ENCODE data around the gene FBXW7.
"Not testable (repeated sequence)": the region's sequence is repeated elsewhere in the genome, so short reads cannot be mapped to it uniquely, and the experiment has no call there.

FBXW7 gene

DNA sequence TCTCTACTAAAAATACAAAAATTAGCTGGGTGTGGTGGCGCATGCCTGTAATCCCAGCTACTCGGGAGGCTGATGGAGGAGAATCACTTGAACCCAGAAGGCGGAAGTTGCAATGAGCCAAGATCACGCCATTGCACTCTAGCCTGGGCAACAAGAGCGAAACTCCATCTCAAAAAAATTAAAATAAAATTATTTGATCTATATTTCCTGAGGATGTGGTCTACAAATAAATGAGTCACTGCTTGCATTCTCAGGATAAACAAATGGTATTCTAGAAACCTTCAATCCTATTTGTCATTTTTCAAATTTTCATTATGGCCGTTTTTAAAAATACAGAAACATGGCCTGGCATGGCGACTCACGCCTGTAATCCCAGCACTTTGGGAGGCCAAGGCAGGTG, 8.6 kb upstream of the FBXW7 start:
- DNase-seq: not testable (repeated sequence)

DNA sequence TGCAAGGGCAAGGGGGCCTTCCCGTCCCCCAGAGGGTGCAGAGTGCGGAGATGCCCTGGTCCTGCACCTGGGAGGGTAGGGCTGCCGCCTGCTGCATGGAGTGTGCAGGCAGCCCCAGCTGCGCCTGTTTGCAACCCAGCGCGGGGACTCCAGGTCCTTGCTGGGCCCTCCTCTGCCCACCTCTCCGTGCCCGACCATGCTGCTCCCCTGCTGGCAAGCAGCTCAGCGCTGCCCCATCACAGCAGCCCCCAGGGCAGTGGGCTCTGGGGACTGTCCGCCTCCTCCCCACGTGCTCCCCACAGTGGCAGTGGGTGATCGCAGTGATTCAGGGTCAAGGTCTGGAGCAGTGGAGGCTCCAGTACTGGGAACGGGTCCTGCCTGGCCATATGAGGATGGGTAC, 5.0 kb upstream of the FBXW7 start:
- no peak for DNase-seq

DNA sequence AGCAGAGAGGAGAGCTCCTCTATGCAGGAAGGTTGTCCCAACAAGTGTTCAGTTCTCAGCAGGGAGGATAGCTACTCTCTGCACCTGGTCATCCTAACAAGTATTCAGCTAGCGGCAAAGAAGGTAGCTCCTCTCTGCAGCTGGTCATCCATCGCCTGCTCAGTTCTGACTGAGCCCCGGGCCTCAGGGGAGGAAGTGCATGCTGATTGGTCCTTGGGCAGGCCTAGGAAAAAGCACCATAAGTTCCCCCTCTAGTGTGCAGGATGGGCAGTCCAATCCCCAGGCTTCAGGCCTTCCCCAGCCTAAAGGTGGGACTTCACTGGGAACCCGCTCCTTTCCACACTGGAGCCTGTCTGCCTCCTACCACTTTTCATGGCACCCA, 4.4 kb upstream of the FBXW7 start:
- DNase-seq: no peak

DNA sequence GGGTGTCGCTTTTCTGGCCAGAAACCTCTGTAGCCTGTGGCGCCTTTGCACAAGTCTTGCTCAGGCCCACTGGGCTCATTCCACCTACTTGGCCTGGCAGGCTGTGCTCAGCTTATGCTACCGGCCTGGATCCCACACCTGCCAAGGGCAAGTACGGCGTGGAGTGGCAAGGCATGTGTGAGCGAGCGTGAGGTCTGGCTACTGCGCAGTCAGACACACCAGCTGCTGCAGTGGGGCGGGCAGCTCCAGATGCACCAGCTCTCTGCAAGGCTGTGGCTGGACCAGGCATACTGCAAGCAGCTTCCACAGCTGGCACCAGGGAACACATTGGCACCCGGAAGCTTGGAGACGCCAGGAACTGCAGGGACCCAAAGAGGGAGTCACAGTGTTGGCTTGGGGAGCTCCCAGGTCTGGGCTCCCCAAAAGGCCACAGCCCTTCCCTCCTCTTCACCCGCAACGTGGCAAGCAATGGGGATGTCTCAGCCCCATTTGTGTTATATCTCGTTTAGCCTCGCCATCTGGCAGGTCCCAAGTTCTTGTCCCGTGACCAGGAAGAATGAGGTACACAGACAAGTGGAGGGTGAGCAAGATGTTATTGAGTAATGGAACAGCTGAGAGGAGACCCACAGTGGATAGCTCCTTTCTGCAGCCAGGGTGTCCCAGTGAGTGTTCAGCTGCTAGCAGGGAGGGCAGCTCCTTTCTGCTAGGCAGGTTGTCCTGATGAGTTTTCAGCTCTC, 3.8 kb upstream of the FBXW7 start:
- no peak for DNase-seq

DNA sequence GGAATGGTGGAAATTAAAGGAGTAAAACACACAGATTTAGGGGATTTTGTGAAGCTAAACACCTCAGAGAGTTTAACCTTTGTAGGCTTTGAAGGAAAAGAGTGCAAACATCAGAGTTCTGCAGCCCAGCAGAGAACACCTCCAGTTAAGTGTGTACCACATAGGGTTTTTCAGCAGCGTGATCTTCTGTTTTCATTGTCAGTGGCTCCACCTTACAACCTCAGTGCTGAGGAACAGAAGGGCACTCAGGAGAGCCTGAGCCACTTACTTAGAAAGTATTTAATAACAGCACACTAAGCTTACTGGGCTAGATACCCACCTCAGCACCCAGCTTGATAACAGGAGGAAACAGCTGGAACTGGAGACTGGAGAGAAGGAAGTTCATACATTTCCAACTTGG, 2.0 kb upstream of the FBXW7 start:
- no peak for DNase-seq

DNA sequence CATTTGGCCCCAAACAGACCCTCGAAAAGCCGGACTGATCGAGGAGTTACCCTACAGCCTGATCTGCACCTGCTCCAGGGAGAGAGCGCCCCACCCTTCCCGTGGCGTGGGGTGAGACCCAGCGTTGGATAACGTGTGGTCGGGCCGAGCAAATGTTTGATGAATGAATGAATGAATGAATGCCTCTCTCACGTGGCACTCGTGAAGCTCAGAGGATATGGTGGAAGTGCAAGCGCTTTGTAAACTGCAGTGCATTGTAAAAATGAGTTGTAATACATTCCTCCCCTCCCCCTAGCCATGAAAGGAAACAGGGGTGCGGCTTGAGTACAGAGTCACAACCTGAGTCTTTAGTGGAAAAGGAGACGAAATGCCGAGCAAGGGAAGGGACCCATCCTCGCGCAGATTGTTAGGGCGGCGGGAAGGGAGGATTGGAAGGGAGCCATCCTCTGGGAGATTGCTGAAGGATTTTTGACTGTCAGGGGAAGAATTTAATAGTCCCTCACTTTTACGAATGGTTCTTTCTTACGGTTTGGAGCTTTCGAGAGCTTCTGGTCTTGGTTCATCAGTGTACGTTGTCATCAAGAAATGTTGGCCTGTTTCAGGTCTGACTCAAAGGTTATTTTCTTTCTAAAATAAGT, 772 bp upstream of the FBXW7 start:
- no peak for DNase-seq

DNA sequence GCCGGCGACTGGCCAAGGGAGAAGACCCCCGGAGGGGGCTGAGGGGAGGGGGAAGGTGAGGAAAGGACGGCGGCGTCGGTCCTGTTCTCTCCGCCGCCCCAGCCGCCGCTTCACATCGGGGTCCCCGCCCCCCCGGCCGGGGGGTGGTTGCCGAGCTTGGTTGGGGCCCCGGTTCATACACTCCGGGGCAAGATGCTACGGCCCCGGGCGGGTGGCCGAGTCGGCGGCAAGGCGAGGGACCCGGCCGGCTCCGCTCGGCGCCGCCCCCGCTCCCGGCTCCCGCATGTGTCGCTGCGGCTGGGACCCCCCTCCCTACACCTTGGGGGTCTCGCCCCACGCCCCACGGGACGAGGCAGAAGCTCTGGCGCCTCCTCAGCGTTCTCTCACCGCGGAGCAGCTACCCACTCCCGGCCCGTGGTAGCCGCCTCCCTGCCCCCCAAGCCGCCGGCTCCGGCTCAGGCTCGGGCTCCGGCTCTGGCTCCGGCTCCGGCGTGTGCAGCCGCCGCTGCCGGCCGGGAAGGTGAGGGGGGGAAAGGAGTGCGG, 461 bp downstream of the FBXW7 start:
- no peak for DNase-seq

DNA sequence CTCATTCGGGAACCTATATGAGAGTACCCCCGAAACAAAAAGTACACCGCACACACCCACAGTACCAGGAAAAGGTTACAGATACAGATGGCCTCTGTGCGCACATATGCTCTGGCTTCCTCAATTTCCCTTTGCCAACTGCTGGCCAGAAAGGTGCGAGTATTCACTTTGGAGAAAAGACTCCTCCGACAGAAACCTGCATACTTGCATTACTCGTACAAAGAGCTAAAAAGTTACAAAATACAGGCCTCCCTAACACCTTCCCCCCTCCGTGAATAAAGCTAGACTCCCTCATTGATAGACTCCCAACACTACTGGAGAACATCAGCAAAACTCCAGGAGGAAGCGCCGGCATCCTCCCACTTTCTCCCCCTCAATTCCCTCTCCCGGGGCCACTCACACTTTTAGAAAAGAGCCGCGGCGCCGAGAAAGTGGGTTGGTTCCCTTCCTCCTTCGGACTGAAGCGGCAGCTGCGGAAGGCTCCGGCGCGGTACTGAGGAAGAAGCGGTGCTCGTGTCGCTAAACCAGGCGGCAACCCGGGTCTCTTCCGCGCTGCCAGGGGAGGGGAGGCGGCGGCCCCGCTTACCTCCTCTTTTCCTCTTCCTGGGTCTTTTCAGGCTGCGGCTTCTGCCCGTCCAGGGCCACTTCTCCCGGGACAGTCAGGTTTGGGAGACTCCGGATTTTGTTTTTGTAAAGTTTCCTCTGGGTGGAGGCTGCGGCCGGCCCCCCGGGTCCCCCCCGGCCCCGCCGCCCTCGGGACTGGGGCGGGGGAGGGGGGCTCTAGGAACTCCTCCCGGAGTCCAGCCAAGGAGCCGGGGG, 1.1 kb downstream of the FBXW7 start:
- DNase-seq: no peak

DNA sequence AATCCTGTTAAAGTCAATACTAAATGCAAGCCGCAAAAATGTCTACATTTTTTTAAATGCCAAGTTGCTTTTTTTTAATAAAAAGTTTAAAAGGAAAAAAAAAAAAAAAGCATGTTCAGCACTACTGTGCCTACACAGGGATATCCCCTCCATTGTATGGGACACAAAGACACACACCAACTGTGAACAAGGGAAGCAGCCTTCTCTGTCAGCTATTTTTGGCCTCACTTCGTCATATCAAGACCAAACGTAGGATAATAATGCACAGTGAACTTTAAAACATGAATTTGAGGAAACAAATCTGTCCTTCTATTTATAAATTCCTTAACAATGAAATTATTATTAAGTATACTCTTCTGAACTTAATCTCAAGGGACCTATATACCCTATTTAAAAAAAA, 4.4 kb downstream of the FBXW7 start:
- no peak for DNase-seq

DNA sequence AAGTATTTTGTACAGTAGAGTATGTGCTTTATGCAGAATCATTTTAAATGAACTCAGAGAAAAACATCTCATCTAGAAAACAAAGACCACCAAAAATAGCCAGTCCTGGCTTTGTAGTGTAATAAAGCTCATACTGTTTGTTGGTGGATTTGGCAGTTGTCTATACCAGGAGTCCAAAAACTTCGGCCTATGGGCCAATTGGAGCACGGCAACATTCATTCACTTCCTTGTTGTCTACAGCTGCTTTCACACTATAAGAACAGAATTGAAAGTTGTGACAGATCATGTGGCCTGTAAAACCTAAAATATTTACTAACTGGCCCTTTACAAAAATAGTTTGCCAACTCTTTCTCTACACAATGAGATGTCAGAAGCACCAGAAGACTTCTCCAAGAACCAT, 5.3 kb downstream of the FBXW7 start:
- no peak for DNase-seq

DNA sequence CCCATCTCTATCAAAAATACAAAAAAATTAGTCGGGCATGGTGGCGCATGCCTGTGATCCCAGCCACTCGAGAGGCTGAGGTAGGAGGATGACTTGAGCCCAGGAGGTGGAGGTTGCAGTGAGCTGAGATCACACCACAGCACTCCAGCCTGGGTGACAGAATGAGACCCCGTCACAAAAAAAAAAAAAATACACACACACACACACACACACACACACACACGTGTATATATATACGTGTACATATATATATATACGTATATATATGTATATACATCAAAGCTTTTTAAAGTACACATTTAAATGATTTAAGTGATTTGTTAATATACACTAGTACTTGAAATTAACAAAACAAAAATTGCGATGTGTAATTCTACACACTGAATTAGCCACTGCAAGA, 6.0 kb downstream of the FBXW7 start:
- DNase-seq: no peak

DNA sequence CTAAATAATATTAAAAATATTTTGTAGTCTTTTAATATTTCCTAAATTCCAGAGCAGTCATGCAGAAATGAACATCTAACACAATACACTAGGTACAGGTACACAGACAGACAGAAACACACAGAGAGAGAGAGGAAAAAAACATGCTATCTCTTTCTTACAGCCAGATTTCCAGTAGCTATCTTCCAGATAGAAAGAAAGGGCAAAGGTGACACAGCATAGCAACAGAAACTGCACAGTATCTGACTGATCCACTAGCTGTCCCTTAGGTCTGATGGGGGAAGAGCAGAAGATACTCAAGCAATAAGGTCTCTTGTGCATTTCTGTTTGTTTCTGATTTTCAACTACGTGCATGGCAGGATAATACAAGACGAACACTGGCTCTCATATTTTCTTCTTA, 7.8 kb downstream of the FBXW7 start:
- no peak for DNase-seq

DNA sequence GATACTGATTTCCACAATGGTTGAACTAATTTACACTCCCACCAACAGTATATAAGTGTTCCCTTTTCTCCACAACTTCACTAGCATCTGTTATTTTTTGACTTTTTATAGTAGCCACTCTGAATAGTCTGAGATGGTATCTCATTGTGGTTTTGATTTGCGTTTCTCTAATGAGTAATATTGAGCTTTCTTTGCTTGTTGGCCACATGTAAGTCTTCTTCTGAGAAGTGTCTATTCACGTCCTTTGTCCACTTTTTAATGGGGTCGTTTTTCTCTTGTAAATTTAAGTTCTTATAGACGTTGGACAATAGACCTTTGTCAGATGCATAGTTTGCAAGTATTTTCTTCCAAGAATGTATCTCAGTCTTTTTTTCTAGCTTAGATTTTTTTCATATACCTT, 10.0 kb downstream of the FBXW7 start:
- no peak for DNase-seq

DNA sequence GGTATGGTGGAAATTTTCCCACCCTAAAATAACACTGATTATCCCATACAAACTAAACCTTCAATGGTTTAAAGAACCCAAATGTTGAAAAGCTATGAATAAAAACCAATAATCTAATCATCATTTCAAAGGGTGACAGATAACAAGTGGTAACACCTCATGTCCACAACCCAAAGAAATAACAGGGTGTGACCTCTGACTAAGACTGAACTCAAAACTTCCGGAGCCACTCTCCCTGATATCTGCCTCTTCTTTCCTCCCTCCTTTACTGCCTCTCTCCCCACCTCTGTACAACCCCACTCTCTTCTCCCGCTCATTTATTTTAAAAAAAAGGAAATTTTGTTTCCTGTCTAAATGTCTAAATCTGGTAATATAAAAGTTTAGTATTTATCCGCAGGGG, 11.5 kb downstream of the FBXW7 start:
- DNase-seq: no peak

DNA sequence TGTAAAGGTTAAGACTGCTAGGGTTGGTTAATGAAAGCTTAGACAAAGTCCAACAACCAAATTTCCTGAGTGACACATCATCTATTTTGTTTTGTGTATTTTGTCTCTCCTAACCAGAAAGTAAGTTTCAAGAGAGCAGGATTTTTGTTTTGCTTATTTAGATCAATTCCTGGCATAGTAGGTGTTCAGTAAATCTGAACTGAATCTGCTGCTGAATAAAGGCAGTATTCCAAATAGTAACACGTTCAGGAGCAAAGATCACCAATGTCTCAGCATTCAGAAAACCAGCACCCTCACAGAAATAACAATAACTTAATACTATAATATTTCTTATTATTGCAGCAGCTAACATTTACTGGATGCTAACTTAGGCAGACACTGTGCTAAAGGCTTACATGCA, 12.2 kb downstream of the FBXW7 start:
- no peak for DNase-seq

DNA sequence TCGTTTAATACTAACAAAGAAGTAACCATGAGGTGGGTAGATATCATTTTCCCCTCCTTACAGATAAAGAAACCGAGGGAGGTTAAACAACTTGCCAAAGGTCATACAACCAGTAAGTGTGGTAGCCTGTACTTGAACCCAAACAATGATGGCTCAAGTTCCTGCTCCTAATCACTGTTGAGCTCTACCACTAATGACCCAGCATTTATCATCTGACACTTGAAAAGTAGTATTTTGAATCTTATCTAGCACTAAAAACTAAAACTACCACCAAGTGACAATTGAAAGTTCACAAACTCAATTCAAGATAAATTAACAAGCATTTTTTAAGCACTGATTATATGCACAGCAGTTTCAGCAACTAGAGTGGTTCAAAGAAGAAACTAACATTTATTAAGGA, 13.1 kb downstream of the FBXW7 start:
- DNase-seq: no peak

DNA sequence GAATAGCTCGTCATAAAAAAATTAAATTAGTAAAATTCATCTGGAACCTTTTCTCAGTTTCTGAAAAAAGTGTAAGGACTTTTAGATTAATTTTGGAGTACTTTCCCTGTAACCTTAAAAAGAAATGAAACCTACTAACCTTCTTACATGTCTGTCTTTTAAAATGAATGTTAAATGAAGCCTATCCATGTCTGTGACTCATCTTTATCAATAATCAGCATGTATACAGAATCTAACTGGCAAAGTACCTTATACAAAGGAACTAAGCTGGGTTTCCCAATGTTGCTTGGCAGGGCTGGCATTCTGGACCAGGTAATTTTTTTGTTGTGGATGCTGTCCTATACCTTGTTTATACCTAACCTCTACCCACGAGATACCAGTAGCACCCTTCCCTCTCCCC, 13.6 kb downstream of the FBXW7 start:
- DNase-seq: no peak

DNA sequence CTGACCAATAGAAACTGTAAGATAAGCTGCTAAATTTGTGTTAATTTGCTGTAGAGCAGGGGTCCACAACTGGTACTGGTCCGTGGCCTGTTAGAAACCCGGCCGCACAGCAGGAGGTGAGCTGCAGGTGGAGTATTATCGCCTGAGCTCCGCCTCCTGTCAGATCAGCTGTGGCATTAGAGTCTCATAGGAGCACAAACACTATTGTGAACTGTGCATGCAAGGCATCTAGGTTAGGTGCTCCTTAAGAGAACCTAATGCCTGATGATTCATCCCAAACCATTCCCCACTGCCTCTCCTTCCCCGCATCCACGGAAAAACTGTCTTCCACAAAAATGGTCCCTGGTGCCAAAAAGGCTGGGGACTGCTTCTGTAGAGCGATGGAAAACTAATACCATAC, 19.7 kb downstream of the FBXW7 start:
- DNase-seq: no peak

DNA sequence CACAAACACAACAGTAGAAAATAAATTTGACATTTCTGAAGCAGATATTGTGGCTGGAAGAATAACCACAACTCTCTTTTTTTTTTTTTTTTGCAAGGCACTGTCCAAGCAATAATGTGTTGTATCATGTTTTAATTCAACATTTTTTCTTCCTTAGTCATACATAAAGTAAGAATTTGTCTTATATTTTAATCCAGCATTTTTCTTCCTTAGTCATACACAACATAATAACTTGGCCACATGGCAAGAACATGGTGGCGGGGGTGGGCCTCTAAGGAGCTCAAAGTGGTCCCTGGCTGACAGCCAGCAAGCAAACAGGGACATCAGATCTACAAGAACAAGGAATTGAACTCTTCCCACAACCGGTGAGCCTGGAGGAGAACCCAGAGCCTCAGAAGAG, 20.2 kb downstream of the FBXW7 start:
- no peak for DNase-seq

DNA sequence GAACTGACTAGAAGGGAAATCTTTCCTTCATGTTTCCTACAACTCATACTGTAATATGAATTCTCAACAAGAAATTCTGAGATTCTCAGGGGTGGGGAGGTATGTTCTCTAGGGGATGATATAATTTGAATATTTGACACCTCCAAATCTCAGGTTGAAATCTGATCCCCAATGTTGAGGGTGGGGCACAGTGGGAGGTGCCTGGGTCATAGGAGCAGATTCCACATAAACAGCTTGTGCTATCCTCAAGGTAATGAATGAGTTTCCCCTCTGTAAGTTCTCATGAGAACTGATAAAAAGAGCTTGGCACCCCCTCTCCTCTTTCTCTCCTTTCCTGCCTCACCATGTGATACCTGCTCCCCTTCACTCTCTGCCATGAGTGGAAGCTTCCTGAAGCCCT, 21.5 kb downstream of the FBXW7 start:
- DNase-seq: no peak

DNA sequence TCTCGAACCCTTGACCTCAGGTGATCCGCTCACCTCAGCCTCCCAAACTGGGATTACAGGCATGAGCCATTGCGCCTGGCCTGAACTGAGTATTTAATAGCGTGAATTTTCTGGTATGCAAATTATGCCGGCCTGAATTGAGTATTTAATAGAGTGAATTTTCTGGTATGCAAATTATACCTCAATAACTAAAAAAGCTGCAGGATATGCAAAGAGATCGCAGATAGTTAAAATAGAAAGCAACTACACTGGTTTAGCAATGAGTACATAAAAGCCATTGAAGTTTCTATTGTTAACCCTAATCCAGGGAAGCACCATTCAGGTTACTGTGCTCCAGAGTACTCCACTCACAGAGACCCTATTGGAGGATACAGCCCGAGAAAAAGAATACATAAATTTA, 22.8 kb downstream of the FBXW7 start:
- DNase-seq: no peak

DNA sequence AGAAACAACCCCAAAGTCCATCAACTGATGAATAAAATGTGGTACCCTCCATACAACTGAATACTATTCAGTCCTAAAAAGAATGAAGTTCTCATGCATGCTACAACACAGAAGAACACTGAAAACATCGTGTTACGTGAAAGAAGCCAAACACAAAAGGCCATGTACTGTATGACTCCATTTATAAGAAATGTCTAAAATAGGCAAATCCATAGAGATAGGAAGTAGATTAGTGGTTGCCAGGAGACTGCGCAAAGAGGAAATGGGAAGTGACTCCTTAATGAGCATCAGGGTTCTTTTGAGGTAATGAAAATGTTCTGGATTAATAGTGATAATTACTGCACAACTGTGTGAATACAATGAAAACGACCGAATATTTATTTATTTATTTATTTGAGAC, 23.4 kb downstream of the FBXW7 start:
- DNase-seq: no peak

DNA sequence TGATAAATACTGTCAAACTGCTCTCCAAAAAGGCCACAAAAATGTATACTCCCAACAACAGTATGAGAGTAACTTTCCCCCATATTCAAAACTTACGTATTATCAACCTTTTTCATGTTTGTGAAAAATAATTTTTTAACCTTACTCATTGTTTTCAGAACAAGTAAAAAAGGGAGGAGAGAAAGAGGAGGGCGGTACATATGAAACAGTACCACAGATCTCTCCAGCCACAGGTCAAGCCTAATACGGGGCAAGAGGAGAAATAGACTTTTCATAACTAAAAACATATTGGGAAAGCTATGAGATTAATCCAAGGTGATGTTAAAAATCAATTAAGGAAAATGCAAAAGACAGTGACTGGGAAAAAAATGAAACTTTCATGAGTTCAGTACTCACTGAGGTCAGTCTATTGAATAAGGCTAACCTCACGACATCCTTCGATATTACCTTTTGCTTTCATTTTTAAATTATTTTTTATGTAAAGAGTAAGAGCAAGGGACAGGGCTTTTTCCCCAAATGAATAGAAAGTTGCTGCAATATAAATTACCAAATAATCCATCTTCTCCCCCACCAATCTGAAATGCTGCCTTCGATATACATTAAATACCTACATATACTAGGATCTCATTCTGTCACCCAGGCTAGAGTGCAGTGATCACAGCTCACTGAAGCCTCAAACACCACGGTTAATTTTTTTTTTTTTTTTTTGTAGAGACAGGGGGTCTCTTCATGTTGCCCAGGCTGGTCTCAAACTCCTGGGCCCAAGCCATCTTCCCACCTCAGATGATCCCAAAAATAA, 25.3 kb downstream of the FBXW7 start:
- DNase-seq: no peak
